NCI-H2029 (cell line): ENCODE data around the gene ENG.
"Not testable (repeated sequence)": the region's sequence is repeated elsewhere in the genome, so short reads cannot be mapped to it uniquely, and the experiment has no call there.

Experiments used
- DNase-seq: peaks from one replicate; lab custom pipeline; 2025; lab: John Stamatoyannopoulos, UW

ENG gene

DNA sequence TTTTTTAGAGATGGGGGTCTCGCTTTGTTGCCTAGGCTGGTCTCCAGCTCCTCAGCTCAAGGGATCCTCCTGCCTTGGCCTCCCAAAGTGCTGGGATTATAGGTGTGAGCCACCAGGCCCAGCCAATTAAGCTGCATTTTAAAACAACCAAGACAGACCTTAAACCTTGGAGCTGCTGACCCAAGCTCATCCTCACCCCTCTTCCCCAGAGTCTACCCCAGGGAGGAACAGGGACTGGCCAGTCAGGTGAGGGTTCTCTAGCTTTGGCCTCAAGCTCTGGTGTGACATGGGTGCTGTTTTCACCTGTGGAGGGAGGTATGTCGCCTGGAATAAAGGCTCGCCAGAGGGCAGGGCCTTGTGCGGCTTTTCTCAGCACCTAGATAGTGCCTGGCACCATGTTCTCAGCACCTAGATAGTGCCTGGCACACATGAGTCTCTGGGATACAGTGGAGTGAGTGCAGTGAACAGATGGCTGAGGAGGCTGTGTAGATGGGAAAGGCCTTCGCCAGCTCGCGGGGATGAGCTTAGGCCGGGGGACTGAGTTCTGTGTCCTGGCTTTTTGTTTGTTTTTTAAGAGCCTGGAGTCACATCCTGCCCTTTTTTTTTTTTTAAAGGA, 61.3 kb downstream of the ENG start:
- no peak for DNase-seq

DNA sequence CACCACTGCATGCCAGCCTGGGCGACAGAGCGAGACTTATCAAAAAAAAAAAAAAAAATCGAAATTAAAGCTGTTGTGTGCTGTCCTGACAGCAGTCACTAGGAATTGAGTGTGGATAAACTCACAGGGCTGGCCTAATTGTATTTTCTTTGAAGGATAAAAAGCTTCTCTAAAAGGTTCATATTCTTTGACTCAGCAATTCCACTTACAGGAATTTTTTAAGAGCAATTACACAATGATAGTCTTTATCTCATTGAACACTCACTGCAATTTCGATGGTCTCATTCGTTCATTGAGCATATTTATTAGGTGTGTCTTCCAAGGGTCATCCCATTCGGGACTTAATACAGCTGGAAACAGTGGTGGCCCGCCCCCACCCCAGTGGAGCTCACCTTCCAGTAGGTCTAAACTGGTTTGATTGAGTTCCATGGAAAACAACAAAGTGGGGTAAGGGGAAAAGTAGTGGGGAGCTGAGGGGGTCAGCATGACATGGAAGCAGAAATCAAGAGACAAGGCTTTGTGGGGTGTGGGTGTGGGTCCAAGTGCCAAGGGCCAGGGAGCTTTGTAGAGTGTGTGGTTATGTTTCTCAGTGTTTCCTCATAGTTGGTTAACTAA, 61.9 kb downstream of the ENG start:
- DNase-seq = no peak

DNA sequence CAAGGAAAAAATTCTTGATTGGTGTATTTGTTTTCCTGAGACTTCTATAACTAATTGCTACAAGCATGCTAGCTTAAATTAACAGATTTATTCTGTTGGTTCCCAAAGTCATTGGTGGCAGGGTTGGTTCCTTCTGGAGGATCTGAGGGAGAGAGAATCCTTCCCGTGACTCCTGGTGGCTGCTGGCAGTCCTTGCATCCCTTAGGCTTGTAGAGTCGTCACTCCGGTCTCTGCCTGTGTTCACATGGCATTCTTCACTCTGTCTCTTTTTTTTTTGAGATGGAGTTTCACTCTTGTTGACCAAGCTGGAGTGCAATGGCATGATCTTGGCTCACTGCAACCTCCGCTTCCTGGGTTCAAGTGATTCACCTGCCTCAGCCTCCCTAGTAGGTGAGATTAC, 63.4 kb downstream of the ENG start:
- no peak for DNase-seq

DNA sequence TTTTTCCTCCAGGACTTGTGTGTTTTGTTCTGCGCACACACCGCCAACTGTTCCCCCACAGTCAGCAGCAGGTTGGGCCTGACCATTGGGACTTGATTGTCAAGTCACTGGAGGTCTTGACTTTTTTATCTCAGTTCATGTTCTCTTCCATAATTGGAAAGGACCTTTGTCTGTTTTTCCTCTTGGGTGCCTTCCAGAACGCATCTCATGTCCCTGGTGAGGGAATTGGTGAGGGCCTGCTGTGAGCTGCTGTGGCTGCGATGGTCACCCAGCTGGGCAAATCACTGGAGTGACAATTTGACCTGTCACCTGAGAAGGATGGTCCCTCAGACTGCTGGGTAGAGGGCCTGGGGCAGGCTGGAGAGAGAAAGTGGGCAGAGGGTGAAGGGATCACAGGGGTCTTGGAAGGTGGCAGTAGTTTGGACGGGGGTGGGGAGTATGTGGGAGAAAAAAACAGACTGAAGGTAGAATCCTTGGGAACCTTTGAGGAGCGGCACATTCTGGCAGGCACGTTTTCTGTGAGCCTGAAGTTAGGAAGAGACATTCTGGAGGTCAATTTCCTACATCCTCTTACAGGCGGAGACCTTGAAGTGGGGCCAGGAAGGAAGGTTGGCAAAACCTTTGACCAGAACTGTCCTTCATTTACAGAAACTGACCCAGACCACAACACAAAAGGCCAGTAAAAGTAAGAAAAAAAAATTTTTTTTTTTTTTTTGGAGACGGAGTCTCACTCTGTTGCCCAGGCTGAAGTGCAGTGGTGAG, 64.2 kb downstream of the ENG start:
- DNase-seq = no peak

DNA sequence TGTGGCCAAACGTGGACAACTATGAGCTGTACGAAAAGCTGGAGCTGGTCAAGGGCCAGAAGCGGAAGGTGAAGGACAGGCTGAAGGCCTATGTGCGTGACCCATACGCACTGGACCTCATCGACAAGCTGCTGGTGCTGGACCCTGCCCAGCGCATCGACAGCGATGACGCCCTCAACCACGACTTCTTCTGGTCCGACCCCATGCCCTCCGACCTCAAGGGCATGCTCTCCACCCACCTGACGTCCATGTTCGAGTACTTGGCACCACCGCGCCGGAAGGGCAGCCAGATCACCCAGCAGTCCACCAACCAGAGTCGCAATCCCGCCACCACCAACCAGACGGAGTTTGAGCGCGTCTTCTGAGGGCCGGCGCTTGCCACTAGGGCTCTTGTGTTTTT, 65.3 kb downstream of the ENG start:
- no peak for DNase-seq

DNA sequence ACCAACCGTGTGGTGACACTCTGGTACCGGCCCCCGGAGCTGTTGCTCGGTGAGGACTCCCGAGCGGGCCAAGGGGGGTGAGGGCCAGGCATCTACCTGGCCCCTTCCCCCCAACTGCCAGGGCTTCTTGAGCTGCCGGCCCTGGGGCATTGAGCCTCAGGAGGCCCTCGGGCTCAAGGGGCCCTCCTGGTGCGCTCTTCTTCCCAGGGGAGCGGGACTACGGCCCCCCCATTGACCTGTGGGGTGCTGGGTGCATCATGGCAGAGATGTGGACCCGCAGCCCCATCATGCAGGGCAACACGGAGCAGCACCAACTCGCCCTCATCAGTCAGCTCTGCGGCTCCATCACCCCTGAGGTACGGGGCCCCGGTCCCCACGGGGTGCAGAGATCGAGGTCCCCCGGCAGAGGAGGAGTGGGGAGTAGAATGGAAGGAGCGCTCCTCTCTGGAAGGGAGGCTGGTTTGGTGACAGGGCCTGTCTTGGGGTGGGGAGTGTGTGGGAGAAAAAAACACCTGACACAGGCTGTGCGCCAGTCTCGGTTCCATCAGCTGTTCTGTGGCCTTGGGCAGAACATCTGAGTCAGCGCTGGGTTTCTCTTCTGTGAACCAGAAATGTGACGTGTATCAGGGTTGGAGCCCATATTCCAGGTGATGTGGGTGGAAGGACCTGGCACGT, 66.0 kb downstream of the ENG start:
- no peak for DNase-seq

DNA sequence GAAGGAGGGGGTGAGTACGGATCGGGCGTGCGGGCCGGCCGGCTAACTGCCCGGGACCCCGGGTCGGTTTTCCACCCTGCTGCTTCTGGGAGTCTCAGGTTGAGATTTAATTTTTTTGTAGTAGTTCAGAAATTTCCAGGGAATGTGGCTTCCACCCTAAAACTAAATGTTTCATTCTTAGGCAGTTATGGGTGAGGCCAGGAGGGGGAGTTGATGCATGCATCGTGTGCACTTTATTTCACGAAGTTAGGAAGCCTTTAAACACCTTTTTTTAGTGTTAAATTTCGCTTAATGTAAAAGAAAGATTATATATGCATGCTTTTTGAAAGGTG, 67.7 kb downstream of the ENG start:
- no peak for DNase-seq

DNA sequence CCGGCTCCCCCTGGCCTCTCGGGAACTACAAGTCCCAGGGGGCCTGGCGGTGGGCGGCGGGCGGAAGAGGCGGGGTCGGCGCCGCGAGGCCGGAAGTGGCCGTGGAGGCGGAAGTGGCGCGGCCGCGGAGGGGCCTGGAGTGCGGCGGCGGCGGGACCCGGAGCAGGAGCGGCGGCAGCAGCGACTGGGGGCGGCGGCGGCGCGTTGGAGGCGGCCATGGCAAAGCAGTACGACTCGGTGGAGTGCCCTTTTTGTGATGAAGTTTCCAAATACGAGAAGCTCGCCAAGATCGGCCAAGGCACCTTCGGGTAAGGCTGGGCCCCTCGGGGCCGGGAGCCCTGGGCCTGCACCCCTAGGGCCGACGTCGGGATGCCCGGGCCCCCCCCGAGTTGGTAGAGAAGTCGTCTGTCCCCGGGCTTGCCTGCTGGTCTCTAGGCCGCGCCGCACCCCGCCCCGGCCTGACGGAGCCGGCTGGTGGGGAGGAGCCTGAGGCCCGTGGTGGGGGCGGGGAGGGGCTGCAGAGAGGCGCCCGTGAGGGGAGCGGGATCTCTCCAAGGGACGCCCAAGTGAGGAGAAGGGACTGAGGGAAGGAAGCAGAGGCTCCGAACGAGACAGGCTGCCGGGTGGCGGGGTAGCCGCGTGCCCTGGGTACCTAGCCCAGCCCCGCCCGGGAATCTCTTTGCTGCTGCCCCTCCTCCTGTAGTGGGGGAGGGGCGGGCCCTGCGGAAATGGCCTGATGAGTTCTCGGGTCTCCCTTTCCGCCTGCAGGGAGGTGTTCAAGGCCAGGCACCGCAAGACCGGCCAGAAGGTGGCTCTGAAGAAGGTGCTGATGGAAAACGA, 68.3 kb downstream of the ENG start, which contains the start of gene CDK9:
TSS of gene CDK9 (plus strand) at position 102 of the 840 bp plus-strand sequence. CDS start at position 217, 115 bp downstream.
- peak; percentile 83 for DNase-seq

DNA sequence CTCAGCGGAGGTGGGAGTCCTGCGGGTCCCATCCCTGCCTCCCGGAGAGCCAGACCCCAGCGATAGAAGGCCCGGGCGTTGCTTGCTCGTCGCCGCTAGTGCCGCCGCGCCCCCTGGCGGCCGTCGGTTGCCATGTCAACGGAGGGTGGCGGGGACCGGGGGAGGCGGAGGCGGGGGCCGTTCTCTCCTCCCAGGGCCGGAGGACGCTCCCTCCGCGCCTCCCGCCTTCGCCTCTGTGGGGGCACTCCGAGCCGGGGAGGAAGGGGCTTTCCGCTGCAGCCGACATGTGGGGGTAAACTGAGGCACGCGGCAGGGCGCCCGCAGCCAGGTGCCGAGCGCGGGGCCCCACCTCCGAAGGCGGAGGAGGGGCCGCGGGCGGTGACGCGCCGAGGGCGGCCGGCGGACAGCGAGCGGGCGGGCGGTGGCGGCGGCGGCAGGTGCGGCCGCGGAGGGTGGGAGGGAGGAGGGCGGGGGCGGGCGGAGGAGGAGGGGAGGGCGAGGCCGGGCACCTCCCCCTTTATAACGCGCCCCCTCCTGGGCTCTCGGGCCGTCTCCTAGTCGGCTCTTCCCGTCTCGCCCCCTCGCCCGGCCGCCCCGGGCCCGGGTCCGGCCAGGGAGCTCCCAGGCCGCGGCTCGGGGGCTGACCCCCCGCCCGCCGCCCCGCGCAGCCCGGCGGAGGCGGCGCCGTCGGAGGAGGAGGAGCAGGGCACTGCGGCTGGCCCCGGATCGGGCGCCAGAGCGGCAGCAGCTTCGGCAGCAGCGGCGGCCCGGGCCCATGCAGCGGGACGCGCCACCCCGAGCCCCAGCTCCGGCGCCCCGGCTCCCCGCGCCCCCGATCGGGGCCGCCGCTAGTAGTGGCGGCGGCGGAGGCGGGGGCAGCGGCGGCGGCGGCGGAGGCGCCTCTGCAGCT, 69.2 kb downstream of the ENG start:
- DNase-seq = peak; percentile 74

DNA sequence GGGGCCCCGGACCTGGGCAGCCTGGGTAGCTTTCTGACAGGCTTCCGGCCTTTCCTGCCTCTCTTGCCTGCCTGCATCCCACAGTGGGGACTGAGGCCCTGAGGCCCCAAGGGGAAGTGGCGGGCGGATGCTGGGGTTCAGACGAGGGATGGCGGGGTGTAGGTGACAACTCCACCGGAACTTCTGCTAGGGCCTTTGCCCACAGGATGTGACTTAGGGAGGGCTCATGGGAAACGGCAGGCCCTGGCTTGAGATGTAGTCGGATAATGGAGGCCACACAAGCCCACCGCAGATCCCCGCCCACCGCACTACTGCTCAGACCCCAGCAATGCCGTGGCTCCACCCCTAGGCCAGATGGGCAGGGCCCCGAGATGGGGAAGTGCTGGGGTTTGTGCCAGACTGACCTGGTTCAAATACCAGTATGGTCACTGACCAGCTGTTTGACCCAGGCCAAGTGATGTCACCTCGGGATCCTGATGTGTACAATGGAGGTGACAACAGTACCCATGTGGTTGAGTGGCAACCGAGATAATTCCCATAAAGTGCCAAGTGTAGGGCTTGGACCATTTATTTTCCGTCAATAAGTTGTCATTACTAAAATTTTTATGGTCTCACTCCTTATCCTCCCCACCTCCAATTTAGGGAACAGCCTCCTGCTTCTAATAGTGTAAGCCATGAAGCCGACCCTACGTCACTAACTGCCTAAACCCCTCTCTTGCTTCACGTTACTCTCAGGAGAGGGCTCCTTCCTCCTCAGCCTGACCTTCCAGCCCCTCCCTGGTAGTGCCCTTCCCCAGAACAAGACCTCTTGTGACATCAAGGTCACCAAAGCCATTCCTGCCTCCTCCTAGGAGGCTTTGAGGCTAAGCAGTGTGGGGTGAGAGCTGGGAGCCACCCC, 71.1 kb downstream of the ENG start:
- DNase-seq = no peak

DNA sequence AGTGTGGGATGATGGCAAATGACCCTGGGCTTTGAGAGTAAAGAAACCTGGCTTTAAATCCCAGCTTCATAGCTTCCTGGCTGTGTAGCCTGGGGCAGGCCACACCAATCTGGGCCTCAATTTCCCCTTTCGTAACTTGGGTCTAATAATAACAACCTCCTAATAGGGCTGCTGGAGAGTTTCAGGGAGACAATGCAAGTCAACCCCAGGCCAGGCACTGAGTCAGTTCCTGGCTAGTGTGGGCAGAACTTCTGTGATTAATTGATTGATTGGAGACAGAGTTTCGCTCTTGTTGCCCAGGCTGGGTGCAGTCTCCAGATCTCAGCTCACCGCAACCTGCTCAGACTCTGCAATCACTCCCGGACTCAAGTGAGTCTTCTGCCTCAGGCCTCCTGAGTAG, 72.7 kb downstream of the ENG start:
- DNase-seq = no peak

DNA sequence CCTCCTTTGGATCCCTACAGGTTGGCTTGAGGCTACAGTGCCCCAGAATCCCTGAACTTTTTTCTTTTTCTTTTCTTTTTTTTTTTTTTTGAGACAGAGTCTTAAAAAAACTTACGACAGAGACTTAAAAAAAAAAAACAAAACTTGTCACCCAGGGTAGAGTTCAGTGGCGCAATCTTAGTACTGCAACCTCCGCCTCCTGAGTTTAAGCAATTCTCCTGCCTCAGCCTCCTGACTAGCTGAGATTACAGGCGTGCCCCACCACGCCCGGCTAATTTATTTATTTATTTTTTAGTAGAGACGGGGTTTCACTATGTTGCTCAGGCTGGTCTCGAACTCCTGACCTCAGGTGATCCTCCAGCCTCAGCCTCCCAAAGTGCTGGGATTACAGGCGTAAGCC, 73.5 kb downstream of the ENG start:
- DNase-seq = not testable (repeated sequence)

DNA sequence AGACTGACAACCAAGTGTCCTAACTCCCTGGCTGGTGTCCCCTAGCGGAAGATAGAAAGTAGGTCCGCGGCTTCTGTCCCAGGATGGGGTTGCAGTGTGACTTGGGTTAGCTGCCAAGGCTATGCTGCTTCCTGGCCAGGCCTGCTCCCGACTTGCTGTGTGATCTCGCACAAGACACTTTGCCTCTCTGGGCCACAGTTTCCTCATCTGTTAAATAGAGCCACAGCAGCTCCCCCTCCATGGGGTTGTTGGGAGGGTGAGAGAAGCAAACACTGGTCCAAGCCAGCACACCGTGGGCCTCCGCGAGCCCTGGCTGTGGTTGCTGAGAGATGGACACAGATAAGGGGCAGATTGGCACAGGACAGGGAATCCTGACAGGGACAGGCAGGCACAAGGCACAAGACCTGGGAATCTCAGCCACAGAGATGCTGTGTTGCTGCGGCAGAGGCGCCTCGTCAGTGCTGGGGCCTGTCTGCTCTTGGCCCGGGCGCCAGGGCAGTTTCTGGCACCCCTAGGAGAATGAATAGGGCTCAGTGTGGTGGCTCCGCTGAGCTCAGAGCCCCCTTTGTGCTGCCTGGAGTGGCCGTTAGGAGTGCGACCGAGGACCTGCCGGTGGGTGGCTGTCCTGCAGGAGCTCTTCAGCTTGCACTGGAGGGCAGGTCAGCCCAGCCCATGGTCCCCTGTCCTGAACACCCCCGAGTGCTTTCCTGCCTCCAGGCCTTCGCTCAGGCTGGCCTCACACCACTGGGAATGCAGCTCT, 74.2 kb downstream of the ENG start:
- DNase-seq = no peak

DNA sequence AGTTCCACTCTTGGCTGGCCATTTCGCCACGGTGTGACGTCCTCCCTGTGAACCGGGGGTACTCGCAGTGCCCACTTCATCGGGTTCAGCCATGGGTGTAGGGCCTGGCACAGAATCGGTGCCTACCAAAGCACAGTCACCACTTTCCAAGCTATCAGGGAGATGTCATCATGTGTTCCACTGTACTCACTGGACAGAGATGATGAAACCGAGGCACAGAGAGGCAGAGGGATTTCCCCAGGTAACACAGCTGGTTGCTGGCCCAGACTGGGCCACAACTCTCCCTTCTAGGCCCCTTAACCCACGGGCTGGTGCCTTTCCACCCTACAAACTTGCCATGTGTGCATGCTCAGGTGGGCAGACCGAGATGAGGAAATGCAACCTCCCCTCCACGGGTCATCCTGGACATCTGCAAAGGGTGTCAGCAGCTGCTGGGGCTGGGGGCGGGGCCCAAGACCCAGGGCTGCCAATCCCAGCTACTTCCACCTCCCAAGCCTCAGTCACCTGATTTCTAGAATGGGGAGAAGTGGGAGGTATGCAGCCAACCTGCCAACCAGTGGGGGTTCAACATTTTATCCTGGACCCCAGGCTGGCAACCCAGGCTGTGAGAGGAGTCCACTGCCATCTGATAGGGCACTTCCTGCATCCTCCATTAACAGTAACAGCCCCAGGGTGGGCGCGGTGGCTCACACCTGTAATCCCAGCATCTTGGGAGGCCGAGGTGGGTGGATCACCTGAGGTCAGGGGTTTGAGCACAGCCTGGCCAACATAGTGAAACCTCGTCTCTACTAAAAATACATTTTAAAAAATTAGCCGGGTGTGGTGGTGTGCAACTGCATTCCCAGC, 75.1 kb downstream of the ENG start:
- no peak for DNase-seq

DNA sequence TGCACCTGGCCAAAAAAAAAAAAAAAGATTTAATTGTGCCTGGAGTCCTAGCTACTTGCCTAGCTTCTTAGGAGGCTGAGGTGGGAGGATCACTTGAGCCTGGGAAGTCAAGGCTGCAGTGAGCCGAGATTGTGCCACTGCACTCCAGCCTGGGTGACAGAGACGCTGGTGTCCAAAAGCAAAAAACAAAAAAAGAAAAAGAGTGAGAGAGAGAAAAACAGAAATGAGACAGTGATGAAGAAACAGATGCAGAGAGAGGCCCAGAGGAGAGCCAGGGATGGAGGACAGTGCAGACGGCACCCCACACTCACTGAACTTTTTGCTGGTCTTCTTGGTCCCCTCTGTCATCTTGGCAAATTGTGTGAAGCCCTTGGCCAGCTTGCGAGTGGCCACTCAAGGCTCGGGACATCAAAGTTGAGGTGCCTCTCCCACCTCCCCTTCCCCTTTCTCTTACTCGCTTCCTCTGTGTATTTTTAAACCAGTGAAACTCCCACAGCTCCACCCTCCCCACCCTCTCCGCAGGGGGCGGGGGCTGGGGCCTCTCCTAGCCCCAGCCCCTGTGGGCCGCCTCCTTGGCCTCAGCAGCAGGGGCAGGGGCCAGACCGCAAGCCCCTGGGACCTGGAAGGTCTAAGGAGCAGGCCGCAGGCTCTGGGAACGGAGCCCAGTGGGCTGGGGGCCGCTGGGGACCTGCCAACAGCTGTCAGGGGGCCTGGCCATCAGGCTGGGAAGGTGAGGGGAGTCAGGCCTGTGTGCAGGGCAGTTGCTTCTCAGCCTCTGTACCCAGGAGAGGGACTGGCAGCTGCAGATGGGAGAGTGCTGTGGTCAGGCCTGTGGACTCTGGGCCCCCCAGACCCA, 76.0 kb downstream of the ENG start, which contains the start of gene SH2D3C:
TSS of gene SH2D3C (minus strand) at position 387 of the 856 bp plus-strand sequence. CDS start at position 348, 39 bp downstream.
- no peak for DNase-seq

DNA sequence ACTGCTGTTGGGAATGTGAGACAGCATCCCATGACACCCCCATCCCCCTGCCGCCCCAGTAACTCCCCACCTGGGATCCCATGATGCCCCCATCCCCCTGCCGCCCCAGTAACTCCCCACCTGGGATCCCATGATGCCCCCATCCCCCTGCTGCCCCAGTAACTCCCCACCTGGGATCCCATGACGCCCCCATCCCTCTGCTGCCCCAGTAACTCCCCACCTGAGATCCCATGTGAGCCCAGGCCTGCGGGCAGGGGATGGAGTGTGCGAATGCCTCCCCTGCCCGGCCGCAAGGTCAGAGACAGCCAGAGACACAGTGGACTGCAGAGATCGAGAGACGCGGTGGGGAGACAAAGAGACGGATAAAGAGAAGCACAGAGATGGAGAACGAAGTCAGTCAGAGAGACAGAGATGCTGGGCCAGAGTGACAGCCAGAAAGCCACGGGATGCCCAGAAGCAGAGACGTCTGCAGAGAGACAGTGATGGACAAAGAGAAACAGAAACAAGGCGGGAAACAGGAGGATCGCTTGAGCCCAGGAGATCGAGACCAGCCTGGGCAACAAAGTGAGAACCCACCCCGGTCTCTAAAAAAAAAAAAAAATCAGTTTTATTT, 77.0 kb downstream of the ENG start:
- no peak for DNase-seq

DNA sequence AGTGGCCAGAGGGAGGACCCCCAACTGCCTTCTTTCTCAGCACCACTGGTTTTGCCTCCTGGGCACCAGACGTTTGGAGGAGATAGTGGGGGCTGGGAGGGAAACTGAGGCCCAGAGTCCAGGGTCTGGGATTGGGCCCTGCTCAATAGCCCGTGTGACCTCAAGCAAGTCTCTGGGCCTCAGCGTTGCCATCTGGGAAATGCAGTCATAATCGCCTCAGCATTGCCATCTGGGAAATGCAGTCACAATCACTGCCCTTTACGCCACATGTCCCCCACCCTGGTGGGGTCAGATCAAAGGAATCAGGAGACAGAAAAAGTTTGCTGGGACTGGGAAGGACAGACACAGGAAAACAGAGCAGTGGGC, 77.6 kb downstream of the ENG start:
- no peak for DNase-seq
